Measurements from ENCODE around the gene CELF1. TPM values are rescaled to one million over a fixed set of nuclear protein-coding genes. Genes with fewer than 3 reads are reported as not detected.
A peak's percentile ranks its signal among the peaks of the same experiment; 100 is the strongest.

Gene CELF1
- total RNA-seq, 1 donor from 2014 or later, result 102 TPM

DNA sequence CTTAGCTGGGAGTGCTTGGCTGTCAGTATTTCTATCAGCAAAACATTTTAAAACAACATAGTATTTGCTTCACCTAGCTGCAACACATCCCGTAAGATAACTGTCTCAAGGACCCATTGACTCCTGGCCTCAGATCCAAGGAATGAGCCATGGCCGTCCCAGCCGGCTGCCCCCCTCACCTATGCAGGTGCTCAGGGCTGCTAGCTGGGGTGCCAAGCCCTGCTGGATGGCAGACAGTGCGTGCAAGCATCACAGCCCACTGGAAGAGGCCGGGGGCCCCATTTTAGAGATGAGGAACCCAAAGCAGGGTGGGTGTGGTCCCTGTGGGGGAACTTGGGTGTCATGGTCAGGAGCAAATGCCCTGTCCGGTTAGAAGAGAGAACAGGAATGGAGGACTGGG lies 135.2 kb downstream of the CELF1 start:
- DNase-seq (ENCODE audit: low spot score), result no peak

DNA sequence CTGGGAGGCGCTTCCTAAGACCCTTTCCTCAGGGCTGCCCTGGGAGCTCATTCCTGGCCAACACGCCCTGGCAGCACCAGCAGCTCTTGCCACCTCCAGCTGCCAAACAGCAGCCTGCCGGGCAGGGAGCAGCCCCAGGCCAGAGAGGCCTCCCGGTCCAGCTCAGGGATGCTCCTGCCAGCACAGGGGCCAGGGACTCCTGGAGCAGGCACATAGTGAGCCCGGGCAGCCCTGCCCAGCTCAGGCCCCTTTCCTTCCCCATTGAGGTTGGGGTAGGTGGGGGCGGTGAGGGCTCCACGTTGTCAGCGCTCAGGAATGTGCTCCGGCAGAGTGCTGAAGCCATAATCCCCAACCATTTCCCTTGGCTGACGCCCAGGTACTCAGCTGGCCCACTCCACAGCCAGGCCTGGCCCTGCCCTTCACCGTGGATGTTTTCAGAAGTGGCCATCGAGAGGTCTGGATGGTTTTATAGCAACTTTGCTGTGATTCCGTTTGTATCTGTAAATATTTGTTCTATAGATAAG lies 136.9 kb downstream of the CELF1 start:
- DNase-seq (ENCODE audit: low spot score), result peak; percentile 73

Other genes with a start within 250 kb of the CELF1 start
- not detected for gene MYBPC3, start 200.4 kb downstream of the CELF1 start, total RNA-seq
- gene SPI1, start 174.6 kb downstream of the CELF1 start, total RNA-seq, result 35.3 TPM
- 58.6 TPM for gene SLC39A13, start 144.5 kb downstream of the CELF1 start, total RNA-seq
- 80.5 TPM for gene PSMC3, start 126.7 kb downstream of the CELF1 start, total RNA-seq
- 0.35 TPM for gene RAPSN, start 104.0 kb downstream of the CELF1 start, total RNA-seq
- 45.1 TPM for gene PTPMT1, start 12.5 kb upstream of the CELF1 start, total RNA-seq
- 20.3 TPM for gene KBTBD4, start 25.8 kb upstream of the CELF1 start, total RNA-seq
- 97.8 TPM for gene NDUFS3, start 25.9 kb upstream of the CELF1 start, total RNA-seq
- 0.14 TPM for gene FAM180B, start 33.5 kb upstream of the CELF1 start, total RNA-seq
- 5.5 TPM for gene C1QTNF4, start 41.3 kb upstream of the CELF1 start, total RNA-seq
- 65.7 TPM for gene MTCH2, start 89.4 kb upstream of the CELF1 start, total RNA-seq
- gene AGBL2, start 162.2 kb upstream of the CELF1 start, total RNA-seq, result 5.6 TPM
- gene FNBP4, start 214.2 kb upstream of the CELF1 start, total RNA-seq, result 64.6 TPM